Measurements from ENCODE around the gene PPP5C. TPM values are rescaled to one million over a fixed set of nuclear protein-coding genes. Genes with fewer than 3 reads are reported as not detected.
A peak's percentile ranks its signal among the peaks of the same experiment; 100 is the strongest.
"Not testable (repeated sequence)": the region's sequence is repeated elsewhere in the genome, so short reads cannot be mapped to it uniquely, and the experiment has no call there.

PPP5C gene
- total RNA-seq, 1 experiment from 2014 or later, result 125 TPM

GRCh38 chr19:46415804-46416709, 69.2 kb downstream of the PPP5C start:
- in situ Hi-C loops (cut with HindIII; ENCODE audit: low sequenced_read_pairs), result not testable (repeated sequence)
- DNase-seq (ENCODE audit: low spot score), result peak; percentile 57

- no peak for DNase-seq (ENCODE audit: low spot score)
- in situ Hi-C loops (cut with HindIII; ENCODE audit: low sequenced_read_pairs), result no loop called here
Observed at GRCh38 chr19:46420056-46420455, 73.2 kb downstream of the PPP5C start.

- in situ Hi-C loops (cut with HindIII; ENCODE audit: low sequenced_read_pairs), result no loop called here
- no peak for DNase-seq (ENCODE audit: low spot score)
Observed at GRCh38 chr19:46422344-46422743, 75.5 kb downstream of the PPP5C start.

- DNase-seq (ENCODE audit: low spot score), result no peak
- in situ Hi-C loops (cut with HindIII; ENCODE audit: low sequenced_read_pairs), result no loop called here
Observed at GRCh38 chr19:46423188-46423587, 76.3 kb downstream of the PPP5C start.

- DNase-seq (ENCODE audit: low spot score), result peak; percentile 40
- in situ Hi-C loops (cut with HindIII; ENCODE audit: low sequenced_read_pairs), result no loop called here
Observed at GRCh38 chr19:46426035-46426505, 79.2 kb downstream of the PPP5C start.

GRCh38 chr19:46426506-46427162, 79.7 kb downstream of the PPP5C start:
- in situ Hi-C loops (cut with HindIII; ENCODE audit: low sequenced_read_pairs), result no loop called here
- peak; percentile 85 for DNase-seq (ENCODE audit: low spot score)

- no peak for DNase-seq (ENCODE audit: low spot score)
Observed at GRCh38 chr19:46427518-46428045, 80.7 kb downstream of the PPP5C start.

GRCh38 chr19:46428239-46429135, 81.6 kb downstream of the PPP5C start, which contains the start of gene PNMA8C:
Gene PNMA8C, minus strand, starts transcription at chr19:46428936. Its CDS starts 577 bp downstream, at chr19:46428359.
- in situ Hi-C loops (cut with HindIII; ENCODE audit: low sequenced_read_pairs), result no loop called here
- peak; percentile 88 for DNase-seq (ENCODE audit: low spot score)

More at GRCh38 chr19:46427518-46428045, 80.7 kb downstream of the PPP5C start:
- in situ Hi-C loops (cut with HindIII; ENCODE audit: low sequenced_read_pairs), result no loop called here

GRCh38 chr19:46429999-46430398, 83.1 kb downstream of the PPP5C start:
- in situ Hi-C loops (cut with HindIII; ENCODE audit: low sequenced_read_pairs), result no loop called here
- no peak for DNase-seq (ENCODE audit: low spot score)

GRCh38 chr19:46431824-46432223, 84.9 kb downstream of the PPP5C start:
- in situ Hi-C loops (cut with HindIII; ENCODE audit: low sequenced_read_pairs), result no loop called here
- no peak for DNase-seq (ENCODE audit: low spot score)

GRCh38 chr19:46433470-46433869, 86.6 kb downstream of the PPP5C start:
- DNase-seq (ENCODE audit: low spot score); in situ Hi-C loops (cut with HindIII; ENCODE audit: low sequenced_read_pairs): not testable (repeated sequence)

- peak; percentile 13 for DNase-seq (ENCODE audit: low spot score)
- in situ Hi-C loops (cut with HindIII; ENCODE audit: low sequenced_read_pairs), result no loop called here
Observed at GRCh38 chr19:46435009-46435408, 88.1 kb downstream of the PPP5C start.

- DNase-seq (ENCODE audit: low spot score); in situ Hi-C loops (cut with HindIII; ENCODE audit: low sequenced_read_pairs): not testable (repeated sequence)
Observed at GRCh38 chr19:46435689-46436088, 88.8 kb downstream of the PPP5C start.

Other genes starting within 250 kb of the PPP5C start
- 0.49 and 0.75 TPM in 2 replicates for gene IGFL3, start 222.4 kb upstream of the PPP5C start, total RNA-seq (2014; rRNA removed; shearing (Covaris generic))
- gene IGFL2, start 198.8 kb upstream of the PPP5C start, total RNA-seq (2014; rRNA removed; shearing (Covaris generic)), result 0.47 TPM in 1 of 2 replicates, not detected in the other
- gene IGFL1, start 117.3 kb upstream of the PPP5C start, total RNA-seq (2014; rRNA removed; shearing (Covaris generic)), result not detected in 2 replicates
- not detected in 2 replicates for gene HIF3A, start 50.0 kb upstream of the PPP5C start, total RNA-seq (2014; rRNA removed; shearing (Covaris generic))
- gene CCDC8, start 66.5 kb downstream of the PPP5C start, total RNA-seq (2014; rRNA removed; shearing (Covaris generic)), result 74.2 and 93.6 TPM in 2 replicates
- gene PNMA8C, start 81.8 kb downstream of the PPP5C start, total RNA-seq (2014; rRNA removed; shearing (Covaris generic)), result not detected in 2 replicates
- 40.3 and 40.5 TPM in 2 replicates for gene PNMA8A, start 124.5 kb downstream of the PPP5C start, total RNA-seq (2014; rRNA removed; shearing (Covaris generic))
- not detected in 2 replicates for gene PNMA8B, start 148.8 kb downstream of the PPP5C start, total RNA-seq (2014; rRNA removed; shearing (Covaris generic))

Data from G401 (cell line).